NCI-H1048 (cell line): Measurements from ENCODE around the gene ZFPM1.

Experiments used
- DNase-seq: peaks from one replicate; lab custom pipeline; 2025; lab: John Stamatoyannopoulos, UW

Gene ZFPM1

DNA sequence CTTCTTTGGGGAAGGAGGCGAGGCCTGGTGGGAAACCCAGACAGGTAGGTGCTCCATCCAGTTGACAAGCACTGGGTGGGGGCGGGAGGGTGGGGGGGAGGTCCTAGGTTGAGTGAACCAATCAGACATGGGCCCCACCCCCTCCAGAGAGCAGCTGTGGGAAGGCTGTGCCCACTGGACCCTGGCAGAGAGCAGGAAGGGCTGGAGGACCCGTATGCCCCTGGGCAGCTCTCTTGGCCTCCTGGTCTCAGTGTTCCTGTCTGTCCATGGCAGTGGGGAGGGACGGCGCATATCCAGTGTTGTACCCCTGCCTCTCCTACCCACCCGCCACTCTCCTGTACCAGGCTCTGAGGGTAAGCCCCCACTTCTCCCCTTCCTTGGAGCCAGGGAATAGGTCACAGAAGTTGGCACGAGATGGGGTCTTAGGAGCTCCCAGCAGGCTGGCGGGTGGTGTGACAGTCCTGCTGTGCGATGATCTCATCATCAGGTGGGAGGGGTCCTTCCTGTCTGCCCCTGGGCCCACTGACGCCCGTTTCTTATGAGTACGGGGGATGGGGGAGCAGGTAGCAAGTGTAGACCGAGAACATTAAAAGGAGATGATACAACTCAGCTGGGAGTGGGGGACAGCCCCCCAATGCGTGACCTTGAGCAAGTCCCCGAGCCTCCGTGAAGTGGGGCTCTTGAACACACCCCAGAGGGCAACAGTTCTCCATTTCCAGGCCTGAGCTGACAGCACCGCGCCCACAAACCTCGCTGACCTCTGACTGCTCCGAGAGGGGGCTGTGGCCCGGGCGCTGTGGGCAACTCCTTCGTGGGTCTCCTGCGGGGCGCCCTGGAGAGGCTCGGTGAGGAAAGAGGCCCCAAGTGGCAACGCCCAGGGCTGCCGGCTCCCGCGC lies 1.2 kb upstream of the ZFPM1 start:
- DNase-seq = no peak

DNA sequence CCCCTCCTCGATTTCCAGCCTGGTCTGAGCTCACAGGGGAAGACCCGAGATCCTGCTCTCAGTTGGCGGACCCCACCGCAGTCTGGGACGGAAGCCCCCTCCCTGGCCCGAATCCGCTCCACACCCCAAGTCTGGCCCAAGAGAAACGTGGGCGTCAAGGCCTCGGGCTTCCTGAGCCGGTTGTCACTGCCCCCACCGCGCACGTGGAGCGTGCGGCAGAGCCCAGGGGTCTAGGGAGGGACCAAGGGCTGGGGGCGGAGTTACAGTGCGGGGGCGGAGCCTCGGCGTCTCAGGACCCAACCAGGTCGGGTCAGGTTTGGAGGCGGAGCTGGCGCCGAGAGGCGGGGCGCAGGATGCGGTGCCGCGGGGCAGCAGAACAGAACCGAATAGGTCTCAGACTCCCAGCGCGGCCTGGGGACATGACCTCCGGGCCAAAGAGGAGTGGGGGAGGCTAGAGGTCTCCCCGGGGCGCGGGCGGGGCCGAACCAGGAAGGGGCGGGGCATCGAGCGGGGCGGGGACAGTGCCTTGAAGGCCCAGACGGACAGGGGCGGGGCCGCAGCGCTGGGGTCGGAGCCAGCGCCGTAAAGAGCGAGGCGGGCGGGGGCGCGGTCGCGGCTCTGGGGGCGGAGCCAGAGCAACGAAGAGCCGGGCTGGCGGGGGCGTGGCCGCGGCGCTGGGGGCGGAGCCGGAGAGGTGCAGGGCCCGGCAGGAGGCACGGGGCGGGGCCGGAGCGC lies 431 bp upstream of the ZFPM1 start:
- peak; percentile 58 for DNase-seq

DNA sequence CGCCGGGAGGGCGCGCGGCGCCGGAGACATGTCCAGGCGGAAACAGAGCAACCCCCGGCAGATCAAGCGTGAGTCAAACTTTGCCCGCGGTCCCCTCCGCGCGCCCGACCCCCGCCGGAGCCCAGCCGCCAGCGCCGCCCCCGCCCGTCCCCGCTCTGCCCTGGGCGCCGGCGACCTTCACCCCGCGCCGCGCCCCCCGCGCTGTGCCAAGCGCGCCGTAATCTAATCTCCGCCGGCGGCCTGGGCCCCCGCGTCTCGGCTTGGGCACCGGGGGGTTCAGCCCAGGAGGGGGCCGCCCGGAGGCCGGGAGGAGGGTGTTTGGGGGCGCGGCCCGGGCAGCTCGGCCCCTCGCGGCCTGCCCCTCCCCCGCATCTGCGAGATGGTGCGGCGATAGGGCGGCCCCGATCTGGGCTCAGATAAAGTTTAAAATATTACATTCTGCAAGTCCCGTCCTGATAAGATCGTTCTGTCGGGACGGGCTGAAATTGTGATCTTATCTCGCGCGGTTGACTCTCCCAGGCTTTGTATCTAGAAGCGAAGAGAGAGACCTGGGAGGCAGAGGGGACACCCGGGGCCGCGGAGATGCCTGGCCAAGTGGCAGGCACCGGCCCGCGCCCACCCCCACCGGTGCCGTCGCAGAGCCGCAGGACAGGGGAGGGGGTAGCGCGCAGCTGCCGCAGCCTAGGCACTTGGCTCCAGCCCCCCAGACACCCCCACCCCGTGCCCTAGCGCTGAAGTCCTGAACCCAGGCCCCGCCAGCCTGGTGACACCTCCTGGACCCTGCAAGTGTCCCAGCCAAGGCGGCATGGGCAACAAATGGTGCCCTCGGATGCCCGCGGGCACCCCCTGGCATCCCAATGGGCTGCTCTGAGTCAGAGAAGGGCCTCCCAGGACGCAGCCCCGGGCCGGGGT lies 787 bp downstream of the ZFPM1 start:
- no peak for DNase-seq

DNA sequence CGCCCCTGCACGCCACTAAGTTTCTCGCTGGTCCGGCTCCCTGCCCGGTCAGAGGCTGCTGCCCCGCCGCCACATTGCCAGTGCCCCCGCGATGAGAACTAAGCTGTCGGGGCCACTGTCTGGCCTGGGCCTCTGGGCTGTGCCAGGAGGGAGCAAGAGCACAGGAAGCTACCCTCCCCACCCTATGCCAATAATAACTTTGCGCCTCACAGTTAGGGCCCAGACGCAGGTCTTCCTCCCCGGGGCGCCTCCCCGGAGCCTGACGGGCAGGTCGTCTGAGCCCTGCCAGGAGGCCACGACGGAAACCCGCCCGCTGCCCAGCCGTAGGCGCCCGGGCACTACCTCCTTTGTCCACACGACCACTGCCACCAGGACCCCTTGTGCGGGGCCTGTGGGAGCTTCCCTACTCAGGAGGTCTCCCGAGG lies 1.5 kb downstream of the ZFPM1 start:
- DNase-seq = no peak

DNA sequence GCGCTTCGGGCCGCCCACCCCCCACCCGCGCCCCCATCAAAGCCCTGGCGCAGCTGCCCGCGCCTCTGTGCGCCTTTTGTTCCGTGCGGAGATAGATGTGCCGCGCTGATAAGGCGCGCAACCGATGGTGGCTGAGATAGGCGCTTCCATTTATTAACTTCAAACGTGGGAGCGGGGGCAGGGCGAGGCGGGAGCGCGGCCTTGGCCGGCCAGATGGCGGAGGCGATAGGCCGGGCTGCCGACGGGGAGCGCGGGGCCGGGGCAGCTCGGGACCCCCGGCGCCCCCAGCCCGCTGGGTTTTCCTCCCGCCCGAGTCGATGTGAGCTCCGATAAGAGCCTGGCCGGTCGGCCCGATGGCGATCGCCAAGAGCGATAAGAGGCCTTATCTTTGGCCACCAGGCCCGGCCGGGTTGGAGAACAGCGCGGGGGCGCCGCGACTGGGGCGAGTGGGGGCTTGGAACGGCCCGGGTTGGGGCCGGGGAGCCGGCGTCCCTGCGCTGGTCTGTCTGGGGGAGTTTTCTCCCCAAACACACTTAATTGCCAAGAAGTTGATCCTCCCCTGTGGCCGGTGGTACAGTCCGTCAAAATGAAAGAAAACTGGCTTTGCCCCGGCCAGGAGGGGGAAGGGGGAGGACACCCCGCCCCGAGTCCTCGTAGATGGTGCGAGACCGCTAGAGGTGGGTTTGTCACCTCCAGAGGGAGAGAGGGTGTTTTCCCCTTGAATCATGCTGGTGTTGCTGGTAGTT lies 2.7 kb downstream of the ZFPM1 start:
- no peak for DNase-seq

DNA sequence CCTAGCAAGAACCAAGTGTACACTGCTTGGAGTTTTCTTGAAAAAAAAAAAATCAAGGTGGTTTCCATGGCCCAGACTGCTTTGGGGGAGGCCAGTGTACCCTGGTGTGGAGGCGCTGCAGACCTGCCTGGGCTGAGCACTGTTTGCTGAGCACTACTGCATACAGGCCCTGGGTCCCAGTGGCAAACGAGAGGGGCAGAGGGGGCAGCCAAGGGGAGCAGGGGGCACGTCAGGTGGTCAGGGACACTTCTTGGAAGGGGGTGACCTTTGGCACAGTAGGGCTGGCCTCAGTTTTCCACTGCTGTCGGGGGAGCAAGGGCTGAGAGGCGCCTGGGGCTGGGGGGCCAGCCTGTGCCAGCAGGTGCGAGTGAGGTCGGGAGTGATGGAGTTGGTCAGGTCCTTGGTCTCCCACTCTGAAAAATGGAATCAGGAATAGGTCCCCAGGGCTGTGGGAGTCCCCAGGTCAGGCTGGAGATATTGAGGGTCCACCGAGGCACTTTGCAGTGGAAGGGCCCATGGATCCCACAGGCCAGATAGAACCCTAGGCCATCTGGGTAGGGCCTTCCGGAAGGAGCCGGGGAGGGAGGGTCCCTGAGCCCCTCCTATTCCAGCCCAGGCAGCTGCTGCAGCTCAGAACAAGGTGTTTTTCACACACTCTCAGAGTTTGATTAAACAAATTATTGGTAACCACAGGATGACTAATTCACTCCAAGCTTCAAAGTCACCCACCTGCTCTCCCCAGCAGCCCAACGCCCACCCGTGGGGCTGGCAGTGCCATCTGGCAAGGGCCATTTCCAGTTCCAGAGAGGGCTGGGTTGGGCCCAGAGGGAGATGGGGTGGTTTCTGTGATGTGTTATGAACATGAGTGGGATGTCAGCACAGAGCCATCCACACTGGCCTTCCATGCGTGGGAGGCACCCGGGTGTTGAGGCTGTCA lies 3.5 kb downstream of the ZFPM1 start:
- DNase-seq = no peak

DNA sequence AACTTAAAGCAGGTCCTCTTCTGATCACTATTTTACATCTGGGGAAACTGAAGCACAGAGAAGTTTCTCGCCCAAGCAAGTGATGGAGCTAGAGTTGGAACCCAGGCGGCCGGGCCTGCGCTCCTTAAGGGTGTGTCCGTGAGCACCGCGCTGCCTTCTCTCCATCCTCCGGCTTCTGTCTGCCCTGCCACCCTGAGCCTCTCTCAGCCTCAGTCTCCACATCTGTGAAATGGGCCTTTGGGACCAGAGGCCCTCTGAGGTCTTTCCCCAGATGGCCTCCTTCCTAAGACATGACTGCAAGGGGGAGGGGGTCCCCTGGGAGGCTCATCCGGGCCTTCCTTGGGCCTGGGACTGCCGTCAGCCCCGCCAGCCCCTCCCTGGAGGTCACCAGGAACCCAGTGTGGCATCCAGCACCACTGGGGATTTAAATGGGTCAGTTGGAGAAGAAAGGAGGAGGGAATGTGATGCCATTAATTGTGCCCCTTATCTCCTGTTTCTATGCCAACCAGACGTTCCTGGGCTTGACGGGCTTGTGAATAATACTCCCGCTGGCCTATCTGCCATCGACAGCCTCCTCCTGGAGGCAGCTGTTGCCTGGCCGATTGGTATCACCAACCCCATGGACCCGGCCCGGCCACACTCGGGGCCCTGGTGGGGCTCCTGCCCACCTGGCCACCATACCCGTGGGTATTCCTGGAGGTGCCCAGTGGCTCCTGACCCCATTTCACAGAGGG lies 5.1 kb downstream of the ZFPM1 start:
- DNase-seq = no peak

DNA sequence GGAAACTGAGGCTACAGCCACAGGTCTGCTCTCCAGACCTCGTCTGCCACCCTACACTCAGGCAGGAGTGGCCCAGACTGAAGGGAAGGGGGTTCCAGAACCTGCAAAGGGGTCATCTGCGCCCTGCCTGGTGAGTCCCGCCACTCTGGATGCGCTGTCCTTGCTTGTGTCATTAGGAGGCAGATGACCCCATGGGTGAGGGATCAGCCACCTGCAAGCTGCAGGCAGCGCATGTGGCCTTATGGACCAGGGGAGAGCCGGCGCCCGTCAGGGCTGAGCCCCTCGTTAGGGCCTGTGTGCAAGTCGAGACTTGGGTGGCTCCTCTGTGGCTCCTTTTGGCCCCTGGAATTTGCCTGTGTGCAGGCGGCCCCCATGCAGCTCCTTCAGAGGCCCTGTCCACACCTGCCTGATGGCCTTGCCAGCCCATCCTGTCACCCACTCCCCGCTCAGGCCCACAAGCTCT lies 5.7 kb downstream of the ZFPM1 start:
- no peak for DNase-seq

DNA sequence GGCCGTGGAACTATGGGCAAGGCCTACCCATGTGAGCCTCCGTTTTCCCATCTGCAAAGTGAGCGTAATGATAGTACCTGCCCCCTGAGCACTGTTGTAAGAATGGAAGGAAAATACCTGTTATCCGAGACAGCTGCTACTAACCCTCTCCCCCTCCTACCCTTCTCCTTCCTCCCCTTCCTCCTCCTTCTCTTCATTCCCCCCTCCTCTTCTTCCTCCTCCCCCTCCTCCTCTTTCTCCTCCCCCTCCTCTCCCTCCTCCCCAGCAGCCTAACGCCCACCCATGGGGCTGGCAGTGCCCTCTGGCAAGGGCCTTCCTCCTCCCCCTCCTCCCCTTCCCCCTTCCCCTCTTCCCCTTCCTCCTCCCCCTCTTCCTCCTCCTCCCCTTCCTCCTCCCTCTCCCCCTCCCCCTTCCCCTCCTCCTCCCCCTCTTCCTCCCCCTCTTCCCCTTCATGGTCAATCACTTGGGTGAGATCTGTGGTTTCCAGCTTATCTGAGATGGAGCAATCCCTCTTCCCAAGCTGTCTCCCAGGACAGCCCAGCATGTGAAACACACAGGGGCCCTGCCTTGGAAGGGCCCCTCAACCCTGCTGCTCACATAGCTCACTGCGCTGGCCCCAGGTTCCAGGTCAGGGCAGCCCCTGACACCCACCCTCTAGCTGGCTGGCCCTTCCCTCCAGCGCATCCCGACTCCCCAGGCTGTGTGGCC lies 6.4 kb downstream of the ZFPM1 start:
- no peak for DNase-seq

DNA sequence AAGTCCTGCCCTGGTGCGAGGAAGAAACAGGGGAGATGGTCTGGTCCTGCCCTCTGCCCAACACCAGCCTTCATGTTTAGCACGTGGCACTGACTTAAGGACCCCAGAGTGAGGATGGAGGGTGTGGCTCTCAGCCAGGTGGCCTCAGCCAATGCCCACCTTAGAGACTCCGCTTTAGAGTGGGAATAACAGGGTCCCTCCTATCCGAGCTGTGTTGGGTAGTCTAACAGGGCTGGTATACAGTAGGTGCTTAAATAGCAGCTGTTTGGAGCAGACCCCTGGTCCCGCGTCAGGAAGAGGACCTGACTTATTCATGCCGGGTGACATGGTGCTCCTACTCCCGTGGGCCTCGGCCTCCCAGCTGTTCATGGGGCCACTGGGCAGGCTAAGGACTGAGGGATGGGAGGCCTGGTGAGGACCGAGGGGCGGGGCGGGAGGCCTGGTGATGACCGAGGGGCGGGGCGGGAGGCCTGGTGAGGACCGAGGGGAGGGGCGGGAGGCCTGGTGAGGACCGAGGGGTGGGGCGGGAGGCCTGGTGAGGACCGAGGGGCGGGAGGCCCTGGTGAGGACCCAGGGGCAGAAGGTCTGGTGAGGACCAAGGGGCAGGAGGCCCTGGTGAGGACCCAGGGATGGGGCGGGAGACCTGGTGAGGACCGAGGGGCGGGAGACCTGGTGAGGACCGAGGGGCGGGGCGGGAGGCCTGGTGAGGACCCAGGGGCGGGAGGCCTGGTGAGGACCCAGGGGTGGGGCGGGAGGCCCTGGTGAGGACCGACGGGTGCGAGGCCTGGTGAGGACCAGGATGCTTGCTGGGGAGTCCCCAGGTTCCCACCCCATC lies 7.6 kb downstream of the ZFPM1 start:
- DNase-seq = no peak

DNA sequence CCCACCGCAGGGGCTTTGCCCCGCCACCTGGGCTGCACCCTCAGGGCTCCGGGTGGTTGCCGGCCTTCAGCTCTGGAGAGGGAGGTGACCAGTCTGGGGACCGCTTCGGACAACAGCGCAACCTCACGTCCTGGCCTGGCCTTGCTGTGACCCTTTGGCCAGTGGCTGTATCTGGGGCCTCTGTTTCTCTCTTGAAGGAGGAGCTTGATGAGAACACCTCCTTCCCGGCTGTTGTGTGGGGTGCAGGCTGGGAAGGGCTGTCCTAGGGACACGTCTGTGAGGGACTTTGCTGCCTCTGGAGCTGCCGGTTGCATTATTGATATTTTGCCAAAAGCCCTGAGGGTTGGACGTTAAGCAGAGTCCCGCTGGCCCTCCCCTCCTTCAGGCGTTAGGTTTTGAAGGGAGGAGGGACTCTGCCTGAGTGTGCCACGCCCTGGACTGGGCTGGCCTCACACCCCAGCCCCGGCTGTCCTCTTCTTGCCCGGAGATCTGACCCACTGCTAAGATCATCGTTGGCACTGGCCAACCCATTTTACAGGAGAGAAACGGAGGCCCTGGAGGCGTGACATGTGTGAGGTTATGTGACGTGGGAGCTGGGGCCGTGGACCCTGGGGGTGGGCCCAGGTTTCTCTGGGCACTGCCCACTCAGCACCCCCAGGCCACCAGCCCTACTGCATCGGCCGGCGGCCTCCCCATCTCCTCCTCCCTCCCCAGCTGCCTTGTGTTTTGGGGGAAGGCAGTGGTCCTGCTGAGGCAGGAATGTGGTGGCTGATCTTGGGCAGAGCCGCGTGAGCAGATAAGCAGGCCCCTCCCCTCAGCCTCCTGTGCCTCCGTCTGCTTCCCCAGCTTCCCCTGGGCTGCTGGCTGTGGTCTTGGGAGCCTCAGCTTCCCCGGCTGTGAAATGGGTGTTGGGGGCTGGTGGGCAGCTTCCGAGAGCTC lies 8.5 kb downstream of the ZFPM1 start:
- DNase-seq = no peak

DNA sequence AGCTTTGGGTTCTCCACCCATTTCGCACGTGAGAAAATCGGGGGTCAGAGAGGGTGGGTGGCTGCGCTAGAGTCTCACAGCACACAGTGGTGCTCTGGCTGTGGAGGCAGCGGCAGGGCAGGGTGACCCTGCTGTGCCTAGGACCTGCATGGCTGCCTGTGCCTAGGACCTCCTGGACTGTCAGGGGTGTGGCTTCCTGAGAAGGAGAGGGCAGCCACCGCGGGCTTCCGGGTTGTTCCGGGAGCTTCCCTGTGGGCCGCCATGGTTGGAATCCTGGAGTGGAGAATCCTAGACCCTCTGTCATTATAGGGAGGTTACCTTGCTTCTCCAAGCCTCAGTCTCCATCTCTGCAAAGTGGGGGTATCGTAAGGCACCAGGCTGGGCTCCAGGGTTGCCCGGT lies 9.3 kb downstream of the ZFPM1 start:
- DNase-seq = no peak

DNA sequence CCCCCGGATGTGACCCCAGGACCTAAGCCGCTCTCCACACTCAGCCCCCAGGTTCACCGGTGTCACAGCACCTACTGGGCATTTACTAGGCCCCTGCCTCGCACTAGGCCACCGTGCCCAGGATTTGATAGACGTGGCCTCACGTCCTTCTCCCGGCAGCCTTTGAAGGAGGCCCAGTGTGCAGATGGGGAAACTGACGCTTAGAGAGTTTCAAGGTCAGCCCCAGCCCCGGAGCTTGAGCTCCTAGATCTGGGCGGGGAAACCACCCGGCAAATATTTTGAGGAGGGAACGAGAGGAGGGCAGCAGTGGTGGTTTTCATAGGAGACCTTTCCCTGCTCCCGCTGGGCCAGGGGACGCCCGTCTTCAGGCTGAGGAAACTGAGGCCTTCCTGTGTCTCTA lies 10.3 kb downstream of the ZFPM1 start:
- DNase-seq = no peak

DNA sequence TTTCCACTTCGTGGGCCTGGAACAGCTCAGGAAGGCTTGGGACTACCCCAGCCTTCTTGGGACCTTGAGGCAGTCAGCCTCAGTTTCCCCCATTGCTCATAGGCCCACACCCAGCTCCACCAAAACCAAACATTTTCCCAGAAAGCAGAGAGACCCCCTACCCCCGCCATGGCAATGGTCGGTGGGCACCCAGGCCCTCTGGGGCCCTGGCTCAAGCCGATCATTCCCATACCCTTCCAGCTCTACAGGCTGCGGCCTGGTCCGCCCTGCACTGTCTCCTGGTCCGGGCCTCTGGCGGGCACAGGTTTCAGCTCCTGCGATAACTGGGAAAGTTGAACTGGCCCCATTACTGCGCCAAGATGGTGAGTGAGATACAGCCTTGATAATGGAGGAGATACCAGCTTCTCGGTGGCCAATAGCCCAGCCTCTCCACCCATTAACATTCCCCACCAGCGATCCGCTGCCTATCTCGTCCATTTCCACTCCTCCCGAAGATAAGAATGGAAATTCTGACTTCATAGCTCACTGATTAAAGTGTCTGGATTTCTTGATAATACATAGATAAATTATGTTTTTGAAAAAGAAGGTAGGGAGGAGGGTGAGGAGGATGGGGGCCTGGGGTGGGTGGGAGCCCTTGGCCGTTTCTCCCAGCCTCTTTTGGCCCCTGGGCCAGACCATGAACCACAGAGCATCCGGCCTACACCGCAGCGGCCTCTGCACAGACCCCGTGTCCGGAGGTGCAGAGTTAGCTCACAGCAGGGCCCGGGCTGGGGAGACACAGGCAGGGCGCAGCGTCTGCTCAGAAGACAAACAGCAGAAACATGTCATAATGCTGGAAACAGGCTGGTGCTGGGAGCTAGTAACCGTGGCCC lies 11.6 kb downstream of the ZFPM1 start:
- no peak for DNase-seq

DNA sequence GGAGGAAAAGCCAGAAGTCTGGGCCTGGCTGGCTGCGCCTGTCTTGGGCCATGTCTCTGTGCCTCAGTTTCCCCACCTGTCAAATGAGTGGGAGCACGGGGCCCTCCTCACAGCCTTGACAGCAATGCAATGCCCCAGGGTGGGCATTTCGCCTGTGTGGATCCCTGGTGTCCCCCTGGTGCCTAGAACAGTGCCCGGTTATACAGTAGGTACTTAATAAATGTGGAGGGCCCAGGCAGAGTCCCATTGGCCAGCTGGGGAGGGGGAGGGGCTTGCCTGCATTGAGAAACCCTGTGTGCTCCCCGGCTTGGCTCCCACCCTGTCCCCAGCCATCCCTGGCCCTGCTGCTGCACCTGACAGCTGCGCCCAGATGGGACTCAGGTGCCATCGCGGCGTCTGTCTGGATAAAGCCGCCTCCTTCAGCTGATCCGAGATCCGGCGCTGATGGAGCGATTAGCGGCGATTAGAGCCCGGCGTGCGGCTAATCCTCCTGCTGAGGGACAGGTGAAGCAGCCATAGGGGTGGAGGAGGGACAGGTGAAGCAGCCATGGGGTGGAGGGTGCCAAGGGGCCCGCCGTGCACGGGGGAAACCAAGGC lies 12.4 kb downstream of the ZFPM1 start:
- DNase-seq = no peak
